ENCODE results near the gene SIX3. TPM values are rescaled to one million over a fixed set of nuclear protein-coding genes. Genes with fewer than 3 reads are reported as not detected.
A peak's percentile ranks its signal among the peaks of the same experiment; 100 is the strongest.

The SIX3 gene
- total RNA-seq, 1 experiment from 2014 or later, result 0.07 TPM

GRCh38 chr2:44936715-44937687 lies 4.5 kb upstream of the SIX3 start:
- CTCF ChIA-PET, result no interaction called here

GRCh38 chr2:44937688-44938240 lies 3.7 kb upstream of the SIX3 start:
- Histone ChIP-seq H3K9me3 (ENCODE audit: low read length) (no peaks in the 10 kb centered on the region), H3K4me3 (ENCODE audit: low read length) (peak overlapping the region; percentile 76; the same call in 1 of the 2 replicates), H3K4me2 (ENCODE audit: low read length) (peak overlapping the region; percentile 91), H3K4me1 (ENCODE audit: insufficient read depth, low read length) (peaks cover 9% of the 10 kb centered on the region), H3K36me3 (ENCODE audit: low read depth, low read length) (no peaks in the 10 kb centered on the region), H3K9me2 (replicated peaks; ENCODE audit: low read length) (no peaks in the 10 kb centered on the region), H3K9ac (ENCODE audit: low read length) (no peak overlapping the region), H4K20me1 (ENCODE audit: low read length) (no peaks in the 10 kb centered on the region), H3K27ac (ENCODE audit: low read length) (no peak overlapping the region), H3K27me3 (ENCODE audit: low read length) (peaks cover 25% of the 10 kb centered on the region), H3F3A (ENCODE audit: low read length, unreplicated experiment) (no peaks in the 10 kb centered on the region), H3K79me2 (ENCODE audit: low read length) (no peaks in the 10 kb centered on the region), H2AFZ (ENCODE audit: low read length) (peak overlapping the region; percentile 84)
- intact Hi-C loops (cut with micrococcal nuclease), result no loop called here
- TF ChIP-seq CTCF (conservative IDR thresholded peaks at IDR 0.05; ENCODE audit: low read depth, low read length), result no peak
- TF ChIP-seq EZH2phosphoT487 (IDR thresholded peaks at IDR 0.05; ENCODE audit: borderline replicate concordance, low read length), result no peak
- TF ChIP-seq EZH2 (IDR thresholded peaks at IDR 0.05; ENCODE audit: low read length, unreplicated experiment), result no peak
- no peak for DNase-seq
- CTCF ChIA-PET, result no interaction called here
- no peak for ATAC-seq
- POLR2A ChIA-PET (ENCODE audit: unreplicated experiment), result no interaction called here
- BruUV-seq (replicated peaks), result no TSS peak

More at GRCh38 chr2:44936715-44937687, 4.5 kb upstream of the SIX3 start:
- no peak overlapping the region for H3K4me3 ChIP-seq (ENCODE audit: low read length)
- H3K9me3 ChIP-seq (ENCODE audit: low read length), result no peaks in the 10 kb centered on the region
- POLR2A ChIA-PET (ENCODE audit: unreplicated experiment), result no interaction called here
- no peaks in the 10 kb centered on the region for H3K36me3 ChIP-seq (ENCODE audit: low read depth, low read length)
- intact Hi-C loops (cut with micrococcal nuclease), result no loop called here
- TF ChIP-seq EZH2phosphoT487 (IDR thresholded peaks at IDR 0.05; ENCODE audit: borderline replicate concordance, low read length), result no peak
- no peak for TF ChIP-seq EZH2 (IDR thresholded peaks at IDR 0.05; ENCODE audit: low read length, unreplicated experiment)
- H4K20me1 ChIP-seq (ENCODE audit: low read length), result no peaks in the 10 kb centered on the region
- no peaks in the 10 kb centered on the region for H3K9me2 ChIP-seq (replicated peaks; ENCODE audit: low read length)
- H3K27me3 ChIP-seq (ENCODE audit: low read length), result peaks cover 25% of the 10 kb centered on the region
- H3K79me2 ChIP-seq (ENCODE audit: low read length), result no peaks in the 10 kb centered on the region
- ATAC-seq, result no peak
- no peak for DNase-seq
- peaks cover 9% of the 10 kb centered on the region for H3K4me1 ChIP-seq (ENCODE audit: insufficient read depth, low read length)
- no peak overlapping the region for H3K27ac ChIP-seq (ENCODE audit: low read length)
- no peaks in the 10 kb centered on the region for H3F3A ChIP-seq (ENCODE audit: low read length, unreplicated experiment)
- no peak overlapping the region for H2AFZ ChIP-seq (ENCODE audit: low read length)
- BruUV-seq (replicated peaks), result no TSS peak
- H3K4me2 ChIP-seq (ENCODE audit: low read length), result no peak overlapping the region
- no peak overlapping the region for H3K9ac ChIP-seq (ENCODE audit: low read length)

GRCh38 chr2:44938287-44939105 lies 3.0 kb upstream of the SIX3 start:
- peak overlapping the region; percentile 76 for H3K4me3 ChIP-seq (ENCODE audit: low read length)
- no TSS peak for BruUV-seq (replicated peaks)
- H3K9me3 ChIP-seq (ENCODE audit: low read length), result no peaks in the 10 kb centered on the region
- H3K9ac ChIP-seq (ENCODE audit: low read length), result no peak overlapping the region
- peaks cover 25% of the 10 kb centered on the region for H3K27me3 ChIP-seq (ENCODE audit: low read length)
- no peaks in the 10 kb centered on the region for H3K79me2 ChIP-seq (ENCODE audit: low read length)
- H3F3A ChIP-seq (ENCODE audit: low read length, unreplicated experiment), result no peaks in the 10 kb centered on the region
- POLR2A ChIA-PET (ENCODE audit: unreplicated experiment), result no interaction called here
- DNase-seq, result peak; percentile 23
- H3K4me1 ChIP-seq (ENCODE audit: insufficient read depth, low read length), result peaks cover 9% of the 10 kb centered on the region
- H4K20me1 ChIP-seq (ENCODE audit: low read length), result no peaks in the 10 kb centered on the region
- no peak for TF ChIP-seq EZH2phosphoT487 (IDR thresholded peaks at IDR 0.05; ENCODE audit: borderline replicate concordance, low read length)
- no peak for TF ChIP-seq CTCF (conservative IDR thresholded peaks at IDR 0.05; ENCODE audit: low read depth, low read length)
- no peak for TF ChIP-seq EZH2 (IDR thresholded peaks at IDR 0.05; ENCODE audit: low read length, unreplicated experiment)
- no peaks in the 10 kb centered on the region for H3K36me3 ChIP-seq (ENCODE audit: low read depth, low read length)
- intact Hi-C loops (cut with micrococcal nuclease), result no loop called here
- ATAC-seq, result peak; percentile 54
- CTCF ChIA-PET, result no interaction called here
- H3K4me2 ChIP-seq (ENCODE audit: low read length), result peak overlapping the region; percentile 91
- no peaks in the 10 kb centered on the region for H3K9me2 ChIP-seq (replicated peaks; ENCODE audit: low read length)
- H3K27ac ChIP-seq (ENCODE audit: low read length), result no peak overlapping the region
- H2AFZ ChIP-seq (ENCODE audit: low read length), result peak overlapping the region; percentile 84
